ENCODE results near the gene ARL2. TPM values are rescaled to one million over a fixed set of nuclear protein-coding genes. Genes with fewer than 3 reads are reported as not detected.

Gene ARL2
- total RNA-seq, 8 experiments from 2014 or later, result 103 to 151 (median 108) TPM

Other genes with a start within 250 kb of the ARL2 start
- gene SF1, start 235.6 kb upstream of the ARL2 start, total RNA-seq, result 100 to 1,000 TPM in 4 of 8 experiments, 10 to 100 TPM in 4; 65.8 to 317 (median 98.9) TPM
- 10 to 100 TPM in 3 of 8 experiments, 1 to 10 TPM in 5; 3.0 to 15.7 (median 7.2) TPM for gene MAP4K2, start 210.9 kb upstream of the ARL2 start, total RNA-seq
- 10 to 100 TPM; 12.8 to 28.2 (median 17.3) TPM for gene MEN1, start 203.6 kb upstream of the ARL2 start, total RNA-seq
- gene CDC42BPG, start 169.5 kb upstream of the ARL2 start, total RNA-seq, result 1 to 10 TPM in 1 of 8 experiments, under 1 TPM in 6, not detected in 1; 0.05 to 1.2 (median 0.22) TPM
- gene EHD1, start 135.5 kb upstream of the ARL2 start, total RNA-seq, result 10 to 100 TPM; 20.2 to 37.2 (median 30.6) TPM
- gene ATG2A, start 97.0 kb upstream of the ARL2 start, total RNA-seq, result 10 to 100 TPM in 4 of 8 experiments, 1 to 10 TPM in 4; 4.9 to 37.2 (median 9.6) TPM
- gene PPP2R5B, start 89.5 kb upstream of the ARL2 start, total RNA-seq, result 10 to 100 TPM in 6 of 8 experiments, 1 to 10 TPM in 2; 8.4 to 48.7 (median 25.8) TPM
- under 1 TPM in 3 of 8 experiments, not detected in 5; 0.16 to 0.93 (median 0.76) TPM for gene GPHA2, start 78.3 kb upstream of the ARL2 start, total RNA-seq
- 1 to 10 TPM in 1 of 8 experiments, under 1 TPM in 3, not detected in 4; 0.11 to 1.8 (median 0.18) TPM for gene MAJIN, start 42.1 kb upstream of the ARL2 start, total RNA-seq
- 10 to 100 TPM in 1 of 8 experiments, 1 to 10 TPM in 4, under 1 TPM in 3; 0.22 to 15.8 (median 1.1) TPM for gene BATF2, start 17.2 kb upstream of the ARL2 start, total RNA-seq
- 10 to 100 TPM in 7 of 8 experiments, 1 to 10 TPM in 1; 8.5 to 27.1 (median 13.9) TPM for gene SNX15, start 13.3 kb downstream of the ARL2 start, total RNA-seq
- 10 to 100 TPM in 7 of 8 experiments, 1 to 10 TPM in 1; 8.9 to 18.2 (median 11.5) TPM for gene SAC3D1, start 27.1 kb downstream of the ARL2 start, total RNA-seq
- 1 to 10 TPM in 2 of 8 experiments, under 1 TPM in 5, not detected in 1; 0.52 to 3.9 (median 0.93) TPM for gene NAALADL1, start 44.4 kb downstream of the ARL2 start, total RNA-seq
- gene CDCA5, start 69.9 kb downstream of the ARL2 start, total RNA-seq, result 10 to 100 TPM in 3 of 8 experiments, 1 to 10 TPM in 4, under 1 TPM in 1; 0.97 to 25.2 (median 2.0) TPM
- gene ZFPL1, start 70.1 kb downstream of the ARL2 start, total RNA-seq, result 10 to 100 TPM; 33.2 to 95.4 (median 41.7) TPM
- gene VPS51, start 82.1 kb downstream of the ARL2 start, total RNA-seq, result 100 to 1,000 TPM in 3 of 8 experiments, 10 to 100 TPM in 5; 58.3 to 137 (median 89.5) TPM
- 10 to 100 TPM; 31.4 to 86.3 (median 45.9) TPM for gene TM7SF2, start 97.7 kb downstream of the ARL2 start, total RNA-seq
- gene ZNHIT2, start 103.5 kb downstream of the ARL2 start, total RNA-seq, result 10 to 100 TPM in 7 of 8 experiments, 1 to 10 TPM in 1; 8.4 to 18.4 (median 13.3) TPM
- 1,000 to 10,000 TPM in 7 of 8 experiments, 100 to 1,000 TPM in 1; 848 to 1,834 (median 1,237) TPM for gene FAU, start 108.0 kb downstream of the ARL2 start, total RNA-seq
- 10 to 100 TPM; 43.2 to 75.9 (median 52.0) TPM for gene MRPL49, start 108.2 kb downstream of the ARL2 start, total RNA-seq
- gene SYVN1, start 120.4 kb downstream of the ARL2 start, total RNA-seq, result 10 to 100 TPM; 11.0 to 26.5 (median 18.1) TPM
- under 1 TPM in 1 of 8 experiments, not detected in 7; 0.28 TPM for gene SPDYC, start 156.1 kb downstream of the ARL2 start, total RNA-seq
- gene CAPN1, start 167.8 kb downstream of the ARL2 start, total RNA-seq, result 10 to 100 TPM; 32.0 to 79.8 (median 45.3) TPM
- 10 to 100 TPM in 3 of 8 experiments, 1 to 10 TPM in 5; 2.9 to 22.0 (median 6.0) TPM for gene POLA2, start 247.8 kb downstream of the ARL2 start, total RNA-seq

Data from motor neuron (in vitro differentiated cells).